Cardiac muscle cell (in vitro differentiated cells and primary cell): ENCODE results near the gene TACR3. TPM values are rescaled to one million over a fixed set of nuclear protein-coding genes. Genes with fewer than 3 reads are reported as not detected.
"Not testable (repeated sequence)": the region's sequence is repeated elsewhere in the genome, so short reads cannot be mapped to it uniquely, and the experiment has no call there.

Experiments used
- DNase-seq, 2 donors: peaks; one replicate each; pipeline versions ENCODE4 v3.0.0 to v3.0.0-alpha.2; 2010 to 2017; ENCODE audit warnings: low read depth in 1 of 2, low spot score in 1 of 2
- H3K27ac ChIP-seq: fragments of 200-600 bp; sonication (generic); 2 replicates; pipeline ENCODE4 v1.5.1; 2016
- H3K27me3 ChIP-seq: fragments of 200-600 bp; sonication (generic); 2 replicates; pipeline ENCODE4 v1.6.0; 2016; ENCODE audit warnings: control low read depth
- H3K36me3 ChIP-seq: fragments of 200-600 bp; sonication (generic); 2 replicates; pipeline ENCODE4 v1.5.1; 2016; ENCODE audit warnings: control low read depth
- H3K4me1 ChIP-seq: fragments of 200-600 bp; sonication (generic); 2 replicates; pipeline ENCODE4 v1.8.1; 2017; ENCODE audit warnings: low read depth, mild to moderate bottlenecking, mixed run types
- H3K4me3 ChIP-seq: fragments of 200-600 bp; sonication (generic); 2 replicates; pipeline ENCODE4 v1.5.1; 2016; ENCODE audit warnings: mild to moderate bottlenecking
- H3K9me3 ChIP-seq: fragments of 200-600 bp; sonication (generic); 2 replicates; pipeline ENCODE4 v1.5.1; 2017; ENCODE audit warnings: low read depth, mild to moderate bottlenecking, control low read depth
- polyA plus RNA-seq: library from polyadenylated mRNA; unstranded; fragments of >200 nt; fragmentation: Nextera tagmentation; extraction: Ambion mirVana; gene quantifications from 2 replicates; pipeline ENCODE4 v1.2.1, GENCODE V29; 2016
- total RNA-seq: library from RNA; depleted of rRNA; stranded (reverse); fragments of >200 nt; gene quantifications from 2 replicates; pipeline ENCODE4 v1.2.3, GENCODE V29; 2016
- TF ChIP-seq, protein P1 (sequence below): IDR thresholded peaks from 2 replicates; pipeline ENCODE4 v1.5.1; 2012; ENCODE audit warnings: low read depth, mild to moderate bottlenecking, low read length

Gene TACR3
- total and polyA plus RNA-seq, 2 experiments from 2014 or later, result not detected

DNA sequence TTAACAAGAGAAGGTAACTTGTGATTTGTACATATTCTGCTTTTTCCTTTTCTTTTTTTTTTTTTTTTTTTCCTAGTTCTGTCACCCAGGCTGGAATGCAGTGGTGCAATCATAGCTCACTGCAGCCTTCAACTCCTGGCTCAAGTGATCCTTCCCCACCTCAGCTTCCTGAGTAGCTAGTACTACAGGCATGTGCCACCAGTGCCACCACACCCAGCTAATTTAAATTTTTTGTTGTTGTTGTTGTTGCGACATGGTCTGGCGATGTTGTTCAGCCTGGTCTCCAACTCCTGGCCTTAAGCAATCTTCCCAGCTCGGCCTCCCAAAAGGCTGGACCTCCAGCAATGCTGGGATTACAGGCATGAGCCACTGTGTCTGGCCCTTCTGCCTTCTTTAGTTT lies 1.5 kb upstream of the TACR3 start:
- H3K27me3 ChIP-seq, result peaks cover 24% of the 10 kb centered on the region
- no peaks in the 10 kb centered on the region for H3K36me3 ChIP-seq
- H3K9me3 ChIP-seq, result no peaks in the 10 kb centered on the region
- H3K4me3 ChIP-seq, result no peak overlapping the region
- H3K4me1 ChIP-seq, result peaks cover 3% of the 10 kb centered on the region
- no peak overlapping the region for H3K27ac ChIP-seq
- no peak for DNase-seq
- TF ChIP-seq, protein P1, sequence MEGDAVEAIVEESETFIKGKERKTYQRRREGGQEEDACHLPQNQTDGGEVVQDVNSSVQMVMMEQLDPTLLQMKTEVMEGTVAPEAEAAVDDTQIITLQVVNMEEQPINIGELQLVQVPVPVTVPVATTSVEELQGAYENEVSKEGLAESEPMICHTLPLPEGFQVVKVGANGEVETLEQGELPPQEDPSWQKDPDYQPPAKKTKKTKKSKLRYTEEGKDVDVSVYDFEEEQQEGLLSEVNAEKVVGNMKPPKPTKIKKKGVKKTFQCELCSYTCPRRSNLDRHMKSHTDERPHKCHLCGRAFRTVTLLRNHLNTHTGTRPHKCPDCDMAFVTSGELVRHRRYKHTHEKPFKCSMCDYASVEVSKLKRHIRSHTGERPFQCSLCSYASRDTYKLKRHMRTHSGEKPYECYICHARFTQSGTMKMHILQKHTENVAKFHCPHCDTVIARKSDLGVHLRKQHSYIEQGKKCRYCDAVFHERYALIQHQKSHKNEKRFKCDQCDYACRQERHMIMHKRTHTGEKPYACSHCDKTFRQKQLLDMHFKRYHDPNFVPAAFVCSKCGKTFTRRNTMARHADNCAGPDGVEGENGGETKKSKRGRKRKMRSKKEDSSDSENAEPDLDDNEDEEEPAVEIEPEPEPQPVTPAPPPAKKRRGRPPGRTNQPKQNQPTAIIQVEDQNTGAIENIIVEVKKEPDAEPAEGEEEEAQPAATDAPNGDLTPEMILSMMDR, result no peak

DNA sequence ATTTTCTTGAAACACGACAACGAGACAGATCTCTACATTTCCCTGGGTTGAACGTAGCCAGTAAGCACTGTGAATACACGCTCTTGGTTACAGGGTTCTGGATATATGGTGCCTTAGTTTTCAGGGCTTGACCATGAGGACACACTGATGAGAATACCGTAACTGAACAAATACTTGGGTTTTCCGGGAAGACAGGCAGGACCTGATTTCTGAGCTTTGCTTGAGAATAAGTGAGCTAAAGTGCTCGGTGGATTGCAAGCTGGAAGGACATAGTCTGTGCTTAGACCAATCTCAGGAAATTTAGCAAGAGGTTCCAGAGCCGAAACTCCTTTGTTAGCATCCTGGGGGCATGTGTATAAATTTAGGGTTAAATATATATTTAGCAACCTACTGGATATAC lies 876 bp upstream of the TACR3 start:
- Histone ChIP-seq H3K4me1 (peaks cover 3% of the 10 kb centered on the region), H3K4me3 (no peak overlapping the region), H3K9me3 (no peaks in the 10 kb centered on the region), H3K27me3 (peaks cover 24% of the 10 kb centered on the region), H3K36me3 (no peaks in the 10 kb centered on the region), H3K27ac (no peak overlapping the region)
- no peak for DNase-seq
- TF ChIP-seq, protein P1, result no peak

DNA sequence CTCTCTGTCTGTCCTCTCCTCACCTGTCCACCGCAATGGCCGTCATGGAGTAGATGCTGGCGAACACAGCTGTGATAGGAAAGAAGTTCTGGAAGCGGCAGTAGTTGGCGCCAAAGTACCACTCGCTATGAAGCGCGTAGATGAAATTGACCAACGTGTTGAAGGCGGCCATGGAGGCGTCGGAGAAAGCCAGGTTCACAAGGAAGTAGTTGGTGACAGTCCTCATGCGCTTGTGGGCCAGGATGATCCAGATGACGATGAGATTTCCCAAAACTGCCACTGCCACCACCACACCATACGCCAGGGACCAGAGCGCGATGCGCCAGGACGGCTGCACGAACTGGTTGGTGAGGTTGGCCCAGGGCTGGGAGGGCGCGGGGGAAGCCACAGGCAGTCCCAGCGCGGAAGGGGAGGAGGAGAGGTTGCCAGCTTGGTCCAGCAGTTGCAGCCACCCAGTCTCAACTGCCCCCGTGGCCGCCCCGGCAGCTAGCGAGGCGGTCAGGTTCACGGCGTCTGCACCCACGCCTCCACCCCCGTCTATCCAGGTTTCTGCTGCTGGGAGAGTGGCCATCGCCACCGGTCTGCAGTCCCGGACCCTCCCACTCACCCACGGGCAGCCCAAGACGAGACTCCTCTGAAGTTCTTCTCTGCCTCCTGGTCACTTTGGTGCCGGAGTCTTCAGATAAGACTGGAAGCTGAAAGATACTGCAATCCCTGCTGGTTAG lies 518 bp downstream of the TACR3 start:
- peak in 1 of 2 donors; percentile 2 for DNase-seq
- H3K27me3 ChIP-seq, result peaks cover 24% of the 10 kb centered on the region
- H3K4me3 ChIP-seq, result peak overlapping the region; percentile 26
- H3K27ac ChIP-seq, result no peak overlapping the region
- no peaks in the 10 kb centered on the region for H3K36me3 ChIP-seq
- H3K4me1 ChIP-seq, result peaks cover 3% of the 10 kb centered on the region
- TF ChIP-seq, protein P1, result no peak
- H3K9me3 ChIP-seq, result no peaks in the 10 kb centered on the region

DNA sequence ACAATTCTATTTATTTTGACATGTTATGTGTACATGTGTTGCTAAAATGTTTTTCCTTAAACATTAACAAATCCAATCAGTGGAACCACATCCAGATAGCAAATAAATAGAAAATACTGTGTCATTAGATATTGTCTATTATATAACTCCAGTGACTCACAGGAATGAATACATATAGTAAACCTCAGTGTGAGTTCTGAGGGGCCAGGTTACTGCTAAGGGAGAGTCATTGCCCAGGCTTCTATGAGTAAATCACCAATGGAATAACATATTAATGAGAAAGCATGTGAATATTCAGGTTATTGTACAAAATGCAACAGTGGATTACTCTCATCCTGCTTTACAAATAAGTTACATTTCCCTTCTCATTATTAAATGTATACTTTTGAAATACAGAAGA lies 27.2 kb downstream of the TACR3 start:
- TF ChIP-seq, protein P1, result no peak
- Histone ChIP-seq H3K4me1 (no peaks in the 10 kb centered on the region), H3K9me3 (no peaks in the 10 kb centered on the region), H3K4me3 (no peak overlapping the region), H3K36me3 (no peaks in the 10 kb centered on the region), H3K27ac (no peak overlapping the region), H3K27me3 (no peaks in the 10 kb centered on the region)
- no peak for DNase-seq

DNA sequence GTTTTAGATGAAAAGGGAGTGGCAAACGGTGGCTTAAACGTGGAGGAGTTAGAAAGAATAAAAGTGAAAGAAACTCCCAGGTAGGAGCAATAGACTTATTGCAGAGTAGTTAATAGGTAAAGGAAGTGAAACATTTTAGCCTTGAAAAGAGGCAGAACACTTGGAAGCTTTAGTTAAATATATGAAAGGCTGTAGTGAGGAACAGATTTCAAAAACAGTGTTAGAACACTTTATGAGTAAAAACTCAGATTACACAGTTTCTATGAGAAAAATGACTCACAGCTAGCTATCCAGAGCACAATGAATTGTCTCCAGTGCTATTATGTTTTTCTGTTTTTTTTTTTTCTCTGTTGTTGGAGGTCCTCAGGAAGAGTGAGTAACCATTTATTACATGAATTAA lies 45.8 kb downstream of the TACR3 start:
- TF ChIP-seq, protein P1, result no peak
- Histone ChIP-seq H3K4me1 (no peaks in the 10 kb centered on the region), H3K27ac (no peak overlapping the region), H3K27me3 (no peaks in the 10 kb centered on the region), H3K36me3 (no peaks in the 10 kb centered on the region), H3K4me3 (no peak overlapping the region), H3K9me3 (no peaks in the 10 kb centered on the region)
- no peak for DNase-seq

DNA sequence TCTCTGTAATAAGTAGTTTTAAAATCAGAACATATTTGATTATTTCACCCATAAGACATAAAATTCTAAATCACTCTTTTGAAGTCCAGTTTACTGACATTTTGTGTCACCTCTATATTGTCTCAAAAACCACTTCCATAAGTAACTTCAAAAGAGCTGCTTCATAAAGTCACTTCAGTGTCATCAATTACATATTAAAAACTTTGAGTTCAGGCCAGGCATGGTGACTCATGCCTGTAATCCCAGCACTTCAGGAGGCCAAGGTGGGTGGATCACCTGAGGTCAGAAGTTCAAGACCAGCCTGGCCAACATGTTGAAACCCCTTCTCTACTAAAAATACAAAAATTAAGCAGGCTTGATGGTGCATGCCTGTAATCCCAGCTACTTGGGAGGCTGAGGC lies 53.0 kb downstream of the TACR3 start:
- not testable (repeated sequence) for H3K27ac ChIP-seq, H3K4me3 ChIP-seq, H3K9me3 ChIP-seq, DNase-seq, H3K36me3 ChIP-seq, H3K27me3 ChIP-seq, H3K4me1 ChIP-seq
